ENCODE results near the gene C1orf74. TPM values are rescaled to one million over a fixed set of nuclear protein-coding genes. Genes with fewer than 3 reads are reported as not detected.

C1orf74 gene
- total RNA-seq, 2 experiments from 2014 or later: 0.63 to 0.67 TPM

DNA sequence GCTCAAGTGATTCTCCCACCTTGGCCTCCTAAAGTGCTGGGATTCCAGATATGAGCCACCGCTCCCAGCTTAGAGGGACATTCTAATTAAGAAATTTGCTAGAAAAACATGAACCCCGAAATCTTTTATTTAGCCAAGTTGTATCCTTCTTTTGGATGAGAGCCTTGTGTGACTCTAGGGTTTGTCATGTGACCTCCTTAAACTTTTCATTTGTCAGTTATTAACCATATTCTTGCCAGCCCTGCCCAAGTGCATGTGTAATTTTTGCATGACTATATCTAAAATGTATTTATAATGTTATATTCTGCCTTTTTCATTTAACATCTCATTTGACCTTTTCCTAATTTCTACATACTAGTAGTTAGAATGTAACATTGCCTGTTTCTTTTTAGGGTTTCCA is 45.4 kb upstream of the C1orf74 start:
- peaks cover 58% of the 10 kb centered on the region for H3K36me3 Mint-ChIP-seq (ENCODE audit: low read depth)
- H3K27me3 Mint-ChIP-seq: no peaks in the 10 kb centered on the region
- H3K4me3 Mint-ChIP-seq: peak overlapping the region; percentile 75
- H3K4me1 Mint-ChIP-seq (ENCODE audit: low read depth): peaks cover 47% of the 10 kb centered on the region
- intact Hi-C loops (cut with DNase I, micrococcal nuclease): loop anchor here in 1 of 2 experiments (5.0 kb wide), 1 partner anchor 62 kb away; no protein-coding TSS in a partner anchor
- ChIA-PET CTCF (no interaction called here), POLR2A (no interaction called here)
- H3K9me3 ChIP-seq (ENCODE audit: control insufficient read depth in 1 of 2, insufficient read depth in 1 of 2, low read length in 2 of 2): no peaks in the 10 kb centered on the region
- peaks cover 25% of the 10 kb centered on the region for H3K4me1 ChIP-seq (ENCODE audit: insufficient read depth, low read length)
- H3K9me3 Mint-ChIP-seq: no peaks in the 10 kb centered on the region
- ATAC-seq (ENCODE audit: poor library complexity): no peak
- no peak for DNase-seq
- H3K27ac Mint-ChIP-seq: peak overlapping the region; percentile 68
- H3K27ac ChIP-seq (ENCODE audit: low read depth in 1 of 2, low read length in 2 of 2): no peak overlapping the region
- peaks cover 43% of the 10 kb centered on the region for H3K36me3 ChIP-seq (ENCODE audit: insufficient read depth, low read length)
- no peak overlapping the region for H3K4me3 ChIP-seq (ENCODE audit: low read length)
- TF ChIP-seq, protein P1, sequence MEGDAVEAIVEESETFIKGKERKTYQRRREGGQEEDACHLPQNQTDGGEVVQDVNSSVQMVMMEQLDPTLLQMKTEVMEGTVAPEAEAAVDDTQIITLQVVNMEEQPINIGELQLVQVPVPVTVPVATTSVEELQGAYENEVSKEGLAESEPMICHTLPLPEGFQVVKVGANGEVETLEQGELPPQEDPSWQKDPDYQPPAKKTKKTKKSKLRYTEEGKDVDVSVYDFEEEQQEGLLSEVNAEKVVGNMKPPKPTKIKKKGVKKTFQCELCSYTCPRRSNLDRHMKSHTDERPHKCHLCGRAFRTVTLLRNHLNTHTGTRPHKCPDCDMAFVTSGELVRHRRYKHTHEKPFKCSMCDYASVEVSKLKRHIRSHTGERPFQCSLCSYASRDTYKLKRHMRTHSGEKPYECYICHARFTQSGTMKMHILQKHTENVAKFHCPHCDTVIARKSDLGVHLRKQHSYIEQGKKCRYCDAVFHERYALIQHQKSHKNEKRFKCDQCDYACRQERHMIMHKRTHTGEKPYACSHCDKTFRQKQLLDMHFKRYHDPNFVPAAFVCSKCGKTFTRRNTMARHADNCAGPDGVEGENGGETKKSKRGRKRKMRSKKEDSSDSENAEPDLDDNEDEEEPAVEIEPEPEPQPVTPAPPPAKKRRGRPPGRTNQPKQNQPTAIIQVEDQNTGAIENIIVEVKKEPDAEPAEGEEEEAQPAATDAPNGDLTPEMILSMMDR (IDR thresholded peaks at IDR 0.05): no peak
- H3K27me3 ChIP-seq (ENCODE audit: control insufficient read depth in 1 of 2, insufficient read depth in 2 of 2, low read length in 2 of 2): no peaks in the 10 kb centered on the region

DNA sequence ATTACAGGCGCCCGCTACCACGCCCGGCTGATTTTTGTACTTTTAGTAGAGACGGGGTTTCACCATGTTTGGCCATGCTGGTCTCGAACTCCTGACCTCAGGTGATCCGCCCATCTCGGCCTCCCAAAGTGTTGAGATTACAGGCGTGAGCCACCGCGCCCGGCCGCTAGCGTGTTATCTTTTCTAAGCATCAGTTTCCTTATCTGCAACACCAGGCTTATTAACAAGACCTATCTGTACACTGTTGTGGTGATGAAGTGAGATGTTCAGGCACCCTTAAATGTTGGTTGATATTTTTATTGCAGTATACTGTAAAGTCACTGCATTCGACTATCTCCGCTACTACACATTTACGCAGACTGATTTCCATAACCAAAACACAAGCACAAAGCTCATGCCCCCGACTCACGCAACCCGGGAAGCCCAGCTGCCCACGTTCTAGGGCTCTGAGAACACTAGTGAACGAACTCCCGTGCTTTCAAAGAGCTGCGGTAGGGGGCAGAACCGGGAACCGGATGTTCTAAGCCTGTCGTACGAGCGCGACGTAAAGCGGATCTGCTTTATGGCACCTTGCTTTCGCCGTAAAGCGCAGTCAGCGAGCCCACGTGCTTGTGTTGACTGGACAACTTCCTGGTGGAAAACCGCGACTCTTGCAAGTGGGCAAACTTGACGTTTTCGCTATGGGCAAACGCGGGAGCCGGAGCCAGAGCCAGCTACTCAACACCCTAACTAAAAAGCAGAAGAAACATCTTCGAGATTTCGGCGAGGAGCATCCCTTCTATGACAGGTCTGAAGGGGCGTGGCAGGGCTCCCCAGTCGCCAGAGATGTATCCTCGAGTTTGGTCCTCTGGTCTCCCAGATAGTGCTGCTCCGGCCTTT is 43.3 kb upstream of the C1orf74 start, which contains the start of gene UTP25:
UTP25 (plus strand) TSS at position 589 of the 879 bp plus-strand sequence; CDS start at position 681, 92 bp downstream.
- Mint-ChIP-seq H3K9me3 (no peaks in the 10 kb centered on the region), H3K27me3 (peaks cover 7% of the 10 kb centered on the region), H3K27ac (peak within 1 kb of the TSS; percentile 91), H3K36me3 (ENCODE audit: low read depth) (peaks cover 37% of the 10 kb centered on the region), H3K4me3 (peak within 1 kb of the TSS; percentile 93), H3K4me1 (ENCODE audit: low read depth) (peaks cover 50% of the 10 kb centered on the region)
- Histone ChIP-seq H3K36me3 (ENCODE audit: insufficient read depth, low read length) (peaks cover 22% of the 10 kb centered on the region), H3K9me3 (ENCODE audit: control insufficient read depth in 1 of 2, insufficient read depth in 1 of 2, low read length in 2 of 2) (no peaks in the 10 kb centered on the region), H3K4me1 (ENCODE audit: insufficient read depth, low read length) (peaks cover 29% of the 10 kb centered on the region), H3K27me3 (ENCODE audit: control insufficient read depth in 1 of 2, insufficient read depth in 2 of 2, low read length in 2 of 2) (no peaks in the 10 kb centered on the region), H3K4me3 (ENCODE audit: low read length) (peak within 1 kb of the TSS; percentile 96), H3K27ac (ENCODE audit: low read depth in 1 of 2, low read length in 2 of 2) (peak within 1 kb of the TSS; percentile 62 to 89)
- ATAC-seq (ENCODE audit: poor library complexity): peak; percentile 88
- POLR2A ChIA-PET: interaction anchor here (0.6 to 2.2 kb wide), 9 partner anchors 9 to 82 kb away, joined by 3 to 18 read pairs (median 4); partner anchors contain the start of genes C1orf74 and TRAF3IP3
- peak; percentile 82 to 97 (median 90) for DNase-seq
- intact Hi-C loops (cut with DNase I, micrococcal nuclease): loop anchor here (1.0 to 5.0 kb wide), 3 partner anchors 41 to 60 kb away; partner anchors contain the start of gene C1orf74 (in 1 of the 2)
- TF ChIP-seq, protein P1 (IDR thresholded peaks at IDR 0.05): peak; percentile 71
- CTCF ChIA-PET: interaction anchor here (1.0 to 2.0 kb wide), 11 partner anchors 10 to 78 kb away, joined by 3 to 16 read pairs (median 4); partner anchors contain the start of gene IRF6

DNA sequence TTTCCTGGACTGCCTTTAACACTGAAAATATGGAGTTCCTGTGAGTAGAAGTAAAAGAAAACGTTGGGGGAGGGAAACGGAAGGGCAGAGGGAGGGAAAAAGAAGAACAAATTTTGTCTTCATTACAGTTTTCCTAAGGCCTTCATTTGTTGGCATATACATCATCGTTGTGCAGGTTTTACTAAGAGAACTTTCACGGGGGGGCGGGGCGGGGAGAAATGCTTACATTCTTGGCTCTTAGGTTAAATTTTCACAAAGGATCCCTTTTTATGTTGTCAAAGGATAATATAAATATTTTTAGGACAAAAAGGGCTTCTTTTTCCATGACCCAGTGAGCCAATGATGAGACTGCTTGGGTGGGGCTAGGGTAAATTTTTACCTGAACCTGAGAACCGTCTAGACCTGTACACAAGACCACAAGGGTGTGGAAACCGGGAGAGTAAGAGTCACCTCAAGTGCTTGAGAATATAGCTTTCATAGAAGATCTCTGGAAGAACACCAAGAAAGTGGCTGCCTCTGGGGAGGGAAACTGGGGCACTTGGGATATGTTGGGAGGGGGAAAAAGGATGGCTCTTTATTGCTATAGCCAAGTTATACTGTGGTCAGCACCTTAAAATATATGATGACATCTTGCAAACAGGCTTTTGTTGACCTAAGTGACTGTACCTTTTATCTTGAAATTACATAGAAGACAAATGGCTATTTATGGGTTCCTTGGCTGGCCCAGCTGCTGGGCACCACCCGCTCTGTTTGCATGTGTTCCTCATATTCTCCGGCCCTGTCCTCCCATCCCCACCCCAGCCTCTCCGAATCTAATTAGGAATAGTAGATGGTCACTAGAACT is 41.5 kb upstream of the C1orf74 start:
- Histone ChIP-seq H3K36me3 (ENCODE audit: insufficient read depth, low read length) (peaks cover 4% of the 10 kb centered on the region), H3K4me3 (ENCODE audit: low read length) (no peak overlapping the region), H3K27me3 (ENCODE audit: control insufficient read depth in 1 of 2, insufficient read depth in 2 of 2, low read length in 2 of 2) (peaks cover 0 to 7% of the 10 kb centered on the region in 2 experiments), H3K4me1 (ENCODE audit: insufficient read depth, low read length) (peaks cover 30% of the 10 kb centered on the region), H3K9me3 (ENCODE audit: control insufficient read depth in 1 of 2, insufficient read depth in 1 of 2, low read length in 2 of 2) (no peaks in the 10 kb centered on the region), H3K27ac (ENCODE audit: low read depth in 1 of 2, low read length in 2 of 2) (no peak overlapping the region)
- H3K36me3 Mint-ChIP-seq (ENCODE audit: low read depth): peaks cover 20% of the 10 kb centered on the region
- ATAC-seq (ENCODE audit: poor library complexity) (no peak), DNase-seq (no peak)
- intact Hi-C loops (cut with DNase I, micrococcal nuclease): loop anchor here (2.0 to 5.0 kb wide), 2 partner anchors 39 to 59 kb away; no protein-coding TSS in a partner anchor
- ChIA-PET CTCF (interaction anchor here (2.0 kb wide), 1 partner anchor 57 kb away, joined by 16 read pairs; no protein-coding TSS in a partner anchor), POLR2A (no interaction called here)
- H3K4me1 Mint-ChIP-seq (ENCODE audit: low read depth): peaks cover 47% of the 10 kb centered on the region
- H3K4me3 Mint-ChIP-seq: peak overlapping the region; percentile 23
- H3K27ac Mint-ChIP-seq: no peak overlapping the region
- peaks cover 14% of the 10 kb centered on the region for H3K27me3 Mint-ChIP-seq
- TF ChIP-seq, protein P1 (IDR thresholded peaks at IDR 0.05): no peak
- H3K9me3 Mint-ChIP-seq: no peaks in the 10 kb centered on the region

Measured in CD4-positive, alpha-beta T cell (primary cell).